Measurements from ENCODE around the gene KCND3. TPM values are rescaled to one million over a fixed set of nuclear protein-coding genes. Genes with fewer than 3 reads are reported as not detected.

KCND3 gene
- total RNA-seq, 4 donors from 2014 or later: 1.0 to 6.9 (median 3.9) TPM

DNA sequence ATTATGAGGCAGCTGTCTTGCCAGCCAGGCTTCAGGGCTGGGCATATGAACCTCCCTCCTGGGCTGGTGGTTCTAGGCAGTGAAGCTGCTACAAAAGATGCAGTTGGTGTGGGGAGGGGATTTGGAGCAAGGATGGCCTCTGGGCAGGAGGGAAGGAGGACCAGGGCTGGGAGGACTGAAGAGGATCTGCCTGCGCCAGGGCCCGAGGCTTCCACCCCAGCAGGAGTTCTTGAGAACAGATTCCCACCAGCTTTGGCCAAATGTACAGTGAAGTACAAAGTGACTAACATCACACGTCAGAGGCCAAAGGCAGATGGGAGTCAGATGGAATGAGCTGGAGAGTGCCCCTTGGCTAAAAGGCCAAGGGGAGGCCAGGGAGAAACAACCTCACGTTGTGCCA is 171.4 kb downstream of the KCND3 start:
- Histone ChIP-seq H3K9me3 (peaks cover 0 to 5% (median 0%) of the 10 kb centered on the region in 4 donors), H3K4me3 (no peak overlapping the region), H3K27ac (no peak overlapping the region), H3K27me3 (no peaks in the 10 kb centered on the region), H3K36me3 (no peaks in the 10 kb centered on the region), H3K4me1 (no peaks in the 10 kb centered on the region)
- TF ChIP-seq POLR2A (IDR thresholded peaks at IDR 0.05) (no peak), EP300 (IDR thresholded peaks at IDR 0.05) (no peak), CTCF (IDR thresholded peaks at IDR 0.05) (no peak)
- DNase-seq (ENCODE audit: low spot score in 2 of 2): no peak
- WGBS, 2 donors: 74 to 84% methylated on average over 4 of the region's 4 CpGs

DNA sequence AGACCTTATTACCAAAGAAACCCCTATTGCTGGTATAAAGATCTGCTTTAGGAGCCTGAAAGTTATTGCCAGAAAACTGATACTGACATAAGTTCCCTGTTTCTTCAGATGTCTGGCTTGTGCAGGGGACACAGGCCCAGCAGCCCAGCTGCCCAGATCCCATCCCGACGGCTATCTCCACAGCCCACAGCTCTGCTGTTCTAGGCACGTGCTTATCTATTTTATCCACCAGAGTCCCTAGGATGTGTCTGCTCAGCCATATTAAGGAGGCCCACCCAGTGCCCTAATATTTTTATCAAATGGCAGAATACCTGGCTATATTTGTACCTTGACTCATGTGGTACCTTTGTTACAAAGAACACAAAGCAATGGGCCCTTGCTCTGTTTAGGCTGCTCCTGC is 174.8 kb downstream of the KCND3 start:
- TF ChIP-seq CTCF (IDR thresholded peaks at IDR 0.05) (no peak), EP300 (IDR thresholded peaks at IDR 0.05) (no peak), POLR2A (IDR thresholded peaks at IDR 0.05) (no peak)
- Histone ChIP-seq H3K4me1 (no peaks in the 10 kb centered on the region), H3K36me3 (no peaks in the 10 kb centered on the region), H3K27ac (no peak overlapping the region), H3K27me3 (no peaks in the 10 kb centered on the region), H3K4me3 (no peak overlapping the region), H3K9me3 (no peaks in the 10 kb centered on the region)
- no peak for DNase-seq (ENCODE audit: low spot score in 2 of 2)
- 80 to 82% methylated on average over 3 of the region's 3 CpGs for WGBS, 2 donors

- H3K36me3 ChIP-seq: no peaks in the 10 kb centered on the region
- H3K4me3 ChIP-seq: no peak overlapping the region
- DNase-seq (ENCODE audit: low spot score in 2 of 2): no peak
- TF ChIP-seq CTCF (IDR thresholded peaks at IDR 0.05) (no peak), POLR2A (IDR thresholded peaks at IDR 0.05) (no peak), EP300 (IDR thresholded peaks at IDR 0.05) (no peak)
- no peaks in the 10 kb centered on the region for H3K9me3 ChIP-seq
- H3K27me3 ChIP-seq: no peaks in the 10 kb centered on the region
- H3K27ac ChIP-seq: no peak overlapping the region
- 93 to 95% methylated on average over 9 of the region's 9 CpGs for WGBS, 2 donors
- no peaks in the 10 kb centered on the region for H3K4me1 ChIP-seq
Measured at GRCh38 chr1:111814305-111814628, 175.2 kb downstream of the KCND3 start.

DNA sequence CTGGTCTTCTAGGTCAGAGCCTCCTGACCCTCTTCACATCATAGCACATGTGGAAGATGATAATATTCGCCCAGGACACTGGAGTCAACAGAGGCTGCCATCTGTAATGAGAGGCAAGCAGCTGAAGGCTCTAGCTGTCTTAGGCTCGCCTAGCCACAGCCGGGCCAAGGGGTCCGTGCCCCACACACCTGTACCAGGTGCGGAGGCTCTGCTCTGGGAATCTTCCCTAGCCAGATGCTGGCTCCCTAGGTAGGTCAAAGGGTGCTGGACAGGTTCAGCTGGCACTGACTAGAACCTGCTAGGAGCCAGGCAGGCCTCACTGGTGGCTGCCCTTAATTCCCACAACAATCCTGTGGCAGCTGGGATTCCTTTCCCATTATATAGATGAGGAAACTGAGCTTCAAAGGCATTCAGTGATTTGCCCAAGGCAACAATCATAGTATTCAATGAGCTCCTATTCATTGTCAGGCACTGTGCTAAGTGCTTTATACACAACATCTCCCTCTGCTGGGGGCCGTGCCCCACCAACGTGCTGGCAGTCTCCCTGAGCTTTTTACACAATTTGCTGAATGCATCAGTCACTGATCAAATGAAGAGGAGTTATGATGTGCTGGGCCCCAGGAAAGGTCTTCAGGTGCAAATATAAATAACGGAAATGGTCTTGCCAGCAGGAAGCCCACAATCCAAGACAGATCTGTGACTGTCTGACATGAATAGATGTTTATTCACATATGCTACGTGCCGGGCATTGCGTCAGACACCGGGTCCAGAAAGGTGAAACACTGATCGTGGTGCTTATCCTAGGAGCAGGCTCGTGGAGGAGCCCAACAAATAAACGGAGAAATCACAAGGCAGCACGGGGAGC is 175.8 kb downstream of the KCND3 start:
- WGBS, 2 donors: 69 to 79% methylated on average over 14 to 16 of the region's 16 CpGs
- Histone ChIP-seq H3K27me3 (no peaks in the 10 kb centered on the region), H3K9me3 (no peaks in the 10 kb centered on the region), H3K36me3 (no peaks in the 10 kb centered on the region), H3K4me3 (no peak overlapping the region), H3K4me1 (no peaks in the 10 kb centered on the region), H3K27ac (no peak overlapping the region)
- no peak for DNase-seq (ENCODE audit: low spot score in 2 of 2)
- TF ChIP-seq EP300 (IDR thresholded peaks at IDR 0.05) (no peak), POLR2A (IDR thresholded peaks at IDR 0.05) (no peak)

- Histone ChIP-seq H3K9me3 (no peaks in the 10 kb centered on the region), H3K4me3 (no peak overlapping the region), H3K4me1 (no peaks in the 10 kb centered on the region), H3K27me3 (no peaks in the 10 kb centered on the region), H3K27ac (no peak overlapping the region), H3K36me3 (no peaks in the 10 kb centered on the region)
- TF ChIP-seq CTCF (IDR thresholded peaks at IDR 0.05) (no peak), EP300 (IDR thresholded peaks at IDR 0.05) (no peak), POLR2A (IDR thresholded peaks at IDR 0.05) (no peak)
- DNase-seq (ENCODE audit: low spot score in 2 of 2): no peak
- WGBS, 2 donors: 91% methylated on average over 4 of the region's 4 CpGs
Measured at GRCh38 chr1:111812306-111812705, 177.2 kb downstream of the KCND3 start.

Data from tibial nerve (tissue), 4 donors.